Stimulated activated CD4-positive, alpha-beta T cell treated with anti-CD3 and anti-CD28 coated beads, TNF-alpha, amount 100 ng/mL, for 48 hours (primary cell): ENCODE measurements around the gene CGB3.

Experiments
- DNase-seq, 3 donors: peaks; one replicate each; pipeline ENCODE4 v3.0.0-alpha.2; 2020; ENCODE audit warnings: low read depth in 3 of 3

Gene CGB3

DNA sequence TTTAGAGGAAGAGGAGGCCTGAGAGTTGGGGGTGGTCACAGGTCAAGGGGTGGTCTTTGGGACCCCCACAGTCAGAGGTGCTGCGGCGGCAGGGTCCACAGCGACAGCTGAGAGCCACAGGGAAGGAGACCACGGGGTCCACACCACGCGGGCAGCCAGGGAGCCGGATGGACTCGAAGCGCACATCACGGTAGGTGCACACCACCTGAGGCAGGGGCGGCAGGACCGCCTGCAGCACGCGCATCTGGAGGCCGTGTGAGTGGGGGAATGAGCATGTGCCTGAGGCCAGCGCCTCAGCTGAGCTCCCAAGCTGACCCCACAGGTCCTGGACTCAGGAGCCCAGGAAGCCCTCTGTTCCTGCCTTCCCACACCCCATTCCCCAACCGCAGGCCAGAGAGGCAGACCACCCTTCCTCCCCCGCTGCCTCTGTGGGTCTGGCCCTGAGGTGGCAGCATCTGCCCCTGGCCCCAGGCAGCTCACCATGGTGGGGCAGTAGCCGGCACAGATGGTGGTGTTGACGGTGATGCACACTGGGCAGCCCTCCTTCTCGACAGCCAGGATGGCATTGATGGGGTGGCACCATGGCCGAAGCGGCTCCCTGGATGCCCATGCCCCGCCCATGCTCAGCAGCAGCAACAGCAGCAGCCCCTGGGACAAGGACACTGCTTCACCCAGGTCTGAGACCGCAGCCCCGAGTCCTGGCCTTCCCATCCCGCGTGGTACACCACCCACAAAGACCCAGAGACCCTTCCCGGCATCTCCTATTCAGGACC, 7.9 kb downstream of the CGB3 start:
- no peak for DNase-seq

DNA sequence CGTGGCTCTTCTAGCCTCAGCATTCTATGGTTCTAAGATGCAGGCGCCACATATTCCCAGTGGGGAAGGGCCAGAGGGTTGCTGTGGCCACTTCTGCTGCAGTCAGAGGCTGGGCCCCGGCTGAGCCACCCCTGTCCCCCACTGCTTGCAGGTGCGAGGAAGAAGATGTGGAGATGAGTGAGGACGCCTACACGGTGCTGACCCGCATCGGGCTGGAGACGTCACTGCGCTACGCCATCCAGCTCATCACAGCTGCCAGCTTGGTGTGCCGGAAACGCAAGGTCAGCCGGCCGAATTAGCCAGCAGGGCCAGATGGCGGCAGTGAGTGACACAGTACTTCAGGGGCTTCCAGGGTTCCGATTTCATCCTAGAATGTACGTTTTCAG, 9.3 kb downstream of the CGB3 start:
- DNase-seq = no peak

DNA sequence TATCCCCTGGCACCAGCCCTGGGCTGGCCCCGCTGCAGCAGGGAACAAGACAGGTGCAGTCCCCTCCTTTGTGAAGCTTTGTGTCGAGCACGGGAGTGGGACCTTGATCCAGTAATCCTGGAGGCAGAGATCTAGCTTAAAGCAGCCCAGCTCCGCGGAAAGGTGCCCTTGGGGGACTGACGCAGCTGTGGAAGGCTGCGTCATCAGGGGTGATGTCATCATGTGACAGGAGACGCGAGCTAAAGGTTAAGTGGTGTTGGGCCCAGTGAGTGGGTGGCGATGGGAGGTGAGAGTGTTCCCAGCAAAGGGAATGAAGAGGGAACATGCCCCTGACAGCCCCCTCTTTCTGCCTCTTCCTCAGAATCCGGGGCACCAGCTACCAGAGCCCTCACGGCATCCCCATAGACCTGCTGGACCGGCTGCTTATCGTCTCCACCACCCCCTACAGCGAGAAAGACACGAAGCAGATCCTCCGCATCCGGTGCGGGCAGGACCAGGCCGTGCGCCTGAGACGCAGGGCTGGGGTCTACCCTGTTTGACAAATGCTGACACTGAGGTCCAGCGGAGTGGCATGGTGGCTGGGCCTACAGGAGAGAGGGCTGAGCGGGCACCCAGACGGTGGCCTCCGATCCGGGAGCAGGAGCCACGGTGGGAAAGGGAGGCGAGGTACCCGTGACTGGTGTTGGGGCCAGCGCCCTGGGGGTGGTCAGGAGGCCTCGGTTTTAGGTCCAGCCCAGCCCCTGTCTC, 9.8 kb downstream of the CGB3 start:
- no peak for DNase-seq

DNA sequence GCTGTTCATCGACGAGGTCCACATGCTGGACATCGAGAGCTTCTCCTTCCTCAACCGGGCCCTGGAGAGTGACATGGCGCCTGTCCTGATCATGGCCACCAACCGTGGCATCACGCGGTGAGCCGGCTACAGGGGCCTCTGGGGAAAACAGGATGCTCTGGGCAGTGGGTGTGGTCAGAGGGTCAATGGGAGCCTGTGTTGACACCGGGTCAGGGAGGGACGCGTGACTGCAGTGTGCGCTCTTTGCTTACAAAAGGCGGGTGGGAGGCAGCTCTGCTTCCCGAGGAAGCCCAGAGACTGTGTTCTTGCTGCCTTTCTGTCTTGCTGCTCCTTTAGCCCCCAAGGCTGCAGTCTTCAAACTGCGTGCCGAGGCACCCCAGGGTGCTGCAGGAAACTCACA, 12.9 kb downstream of the CGB3 start:
- no peak for DNase-seq

DNA sequence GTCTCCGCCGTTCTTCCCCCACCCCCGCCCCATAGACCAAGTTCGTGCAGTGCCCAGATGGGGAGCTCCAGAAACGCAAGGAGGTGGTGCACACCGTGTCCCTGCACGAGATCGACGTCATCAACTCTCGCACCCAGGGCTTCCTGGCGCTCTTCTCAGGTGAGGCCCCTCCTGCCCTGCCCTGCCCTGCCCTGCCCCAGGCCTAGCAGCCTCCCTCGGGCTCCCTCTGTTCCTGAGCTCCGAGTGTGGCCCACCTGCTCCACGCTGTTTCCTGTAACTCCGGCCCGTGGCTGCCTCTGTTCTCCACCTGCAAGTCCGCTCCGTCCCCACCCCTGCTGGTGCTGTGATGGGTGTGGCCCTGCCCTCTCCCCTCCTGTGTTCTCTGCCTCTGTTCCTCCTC, 13.7 kb downstream of the CGB3 start:
- DNase-seq = no peak

- no peak for DNase-seq
Measured at GRCh38 chr19:49009828-49010227, 14.3 kb downstream of the CGB3 start.

GRCh38 chr19:49006905-49007304, 17.2 kb downstream of the CGB3 start:
- no peak for DNase-seq

DNA sequence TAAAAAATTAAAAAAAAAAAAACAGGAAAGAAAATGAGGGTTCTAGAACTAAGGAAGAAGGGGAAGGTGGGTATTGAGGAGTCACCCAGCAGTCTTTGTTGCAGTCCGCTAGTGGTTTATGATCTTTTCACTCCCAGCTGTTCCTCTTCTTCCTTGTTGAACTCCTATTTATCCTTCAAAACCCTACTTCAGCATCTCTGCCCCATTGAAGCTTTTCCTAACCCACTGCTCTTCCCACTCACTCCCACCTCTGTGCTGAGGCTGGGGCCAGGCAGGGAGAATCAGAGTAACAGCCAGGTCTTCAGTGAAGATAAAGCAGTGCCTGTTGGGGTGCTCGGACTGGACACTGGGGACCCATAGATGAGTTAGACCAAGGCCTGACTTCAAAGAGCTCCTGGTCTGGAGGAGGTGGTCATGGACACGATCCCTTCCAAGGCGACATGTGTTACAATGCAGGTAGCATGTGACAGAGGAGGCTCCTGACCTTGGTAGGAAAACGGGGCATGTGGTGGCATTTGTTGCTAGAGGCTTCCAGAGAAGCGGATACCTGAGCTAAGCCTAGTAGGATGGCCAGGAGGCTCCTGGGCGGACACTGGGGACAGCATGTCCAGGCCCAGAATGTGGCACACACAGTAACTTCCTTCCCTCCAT, 19.0 kb downstream of the CGB3 start:
- no peak for DNase-seq

DNA sequence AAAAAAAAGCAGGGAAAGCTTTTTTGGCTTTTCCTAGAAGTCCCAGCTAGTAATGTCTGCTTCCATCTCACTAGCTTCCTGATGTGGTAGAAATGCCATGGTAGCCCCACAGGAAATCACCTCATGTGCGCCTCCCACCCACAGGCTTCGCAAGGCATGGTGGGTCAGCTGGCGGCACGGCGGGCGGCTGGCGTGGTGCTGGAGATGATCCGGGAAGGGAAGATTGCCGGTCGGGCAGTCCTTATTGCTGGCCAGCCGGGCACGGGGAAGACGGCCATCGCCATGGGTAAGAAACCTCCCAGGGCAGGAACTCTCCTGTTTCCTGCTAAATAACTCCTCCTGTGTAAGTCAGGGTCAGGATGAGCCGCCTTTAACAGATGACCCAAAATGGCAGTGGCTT, 20.0 kb downstream of the CGB3 start:
- no peak for DNase-seq

- peak; percentile 38 to 72 (median 47) for DNase-seq
Measured at GRCh38 chr19:48999481-49000325, 24.4 kb downstream of the CGB3 start.

DNA sequence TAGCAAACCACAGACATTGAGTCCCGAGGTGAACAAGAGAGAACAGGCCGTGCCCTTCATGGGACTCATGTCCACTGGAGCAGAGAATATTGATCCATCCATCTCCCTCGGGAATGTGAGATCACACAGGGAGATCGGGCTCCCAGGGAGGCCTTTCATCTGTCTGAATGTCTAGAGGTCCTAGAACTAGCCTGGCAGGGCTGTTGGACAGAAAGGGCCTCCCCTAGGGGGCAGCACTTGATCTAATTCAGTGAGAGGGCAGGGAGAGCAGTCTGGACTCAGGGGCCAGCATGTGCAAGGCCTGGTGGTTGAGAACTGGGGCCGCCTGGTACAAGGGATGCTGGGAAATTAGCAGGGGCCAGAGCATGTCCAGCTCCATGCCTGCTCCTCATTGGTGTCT, 26.2 kb downstream of the CGB3 start:
- DNase-seq = peak in 1 of 3 donors; percentile 59

- DNase-seq = no peak
Measured at GRCh38 chr19:48994035-48994386, 30.1 kb downstream of the CGB3 start.

DNA sequence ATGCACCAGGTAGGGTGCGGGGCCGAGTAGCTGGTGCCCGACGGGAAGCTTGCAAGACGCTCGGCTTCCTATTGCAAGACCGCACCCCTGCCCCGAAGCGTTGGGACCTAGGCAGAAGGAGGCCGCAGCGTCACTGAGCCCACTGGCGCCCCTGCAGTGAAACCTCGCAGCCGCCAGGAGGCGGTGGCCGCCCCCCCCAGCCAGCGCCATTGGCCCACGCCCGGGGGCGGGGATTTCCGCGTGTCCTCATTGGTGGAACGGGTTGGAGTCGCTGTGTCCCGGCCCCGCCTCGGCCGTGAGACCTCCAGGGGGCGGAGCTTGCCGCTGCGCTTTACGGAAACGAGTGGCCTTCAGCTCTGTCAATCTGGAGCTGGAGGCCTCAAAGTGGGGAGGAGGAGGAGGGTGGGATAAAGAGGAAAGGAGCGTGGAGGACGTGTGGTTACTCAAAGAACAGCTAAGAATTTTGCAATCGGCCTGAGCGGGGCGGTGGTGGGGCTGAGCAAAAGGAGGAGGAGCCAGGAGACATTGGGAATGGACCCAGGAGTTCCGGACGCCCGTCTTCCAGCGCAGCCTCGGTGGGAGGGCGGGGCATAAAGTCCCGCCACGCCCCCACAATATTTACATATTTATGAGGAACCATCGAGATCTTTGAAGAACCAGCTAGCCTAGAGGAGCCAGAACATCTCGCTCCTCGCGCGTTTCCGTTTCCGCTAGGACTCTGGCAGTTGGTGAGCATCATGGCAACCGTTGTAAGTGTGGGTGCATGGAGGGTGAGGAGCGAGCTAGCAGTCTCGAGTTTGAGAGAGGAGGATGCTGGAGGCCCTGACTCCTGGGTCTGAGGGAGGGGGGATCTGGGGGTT, 30.7 kb downstream of the CGB3 start, which contains the start of the genes GYS1 and RUVBL2:
Gene GYS1 (minus strand): TSS at position 135 of the 860 bp plus-strand sequence. CDS start 197 bp downstream, outside the sequence.
Gene RUVBL2 (plus strand): TSS at position 713 of the 860 bp plus-strand sequence. CDS start 25 bp downstream, at position 738.
- DNase-seq = peak; percentile 98 to 99 (median 99)

- no peak for DNase-seq
Measured at GRCh38 chr19:48992581-48993174, 31.5 kb downstream of the CGB3 start.

GRCh38 chr19:48991873-48992580, 32.1 kb downstream of the CGB3 start:
- DNase-seq = no peak

DNA sequence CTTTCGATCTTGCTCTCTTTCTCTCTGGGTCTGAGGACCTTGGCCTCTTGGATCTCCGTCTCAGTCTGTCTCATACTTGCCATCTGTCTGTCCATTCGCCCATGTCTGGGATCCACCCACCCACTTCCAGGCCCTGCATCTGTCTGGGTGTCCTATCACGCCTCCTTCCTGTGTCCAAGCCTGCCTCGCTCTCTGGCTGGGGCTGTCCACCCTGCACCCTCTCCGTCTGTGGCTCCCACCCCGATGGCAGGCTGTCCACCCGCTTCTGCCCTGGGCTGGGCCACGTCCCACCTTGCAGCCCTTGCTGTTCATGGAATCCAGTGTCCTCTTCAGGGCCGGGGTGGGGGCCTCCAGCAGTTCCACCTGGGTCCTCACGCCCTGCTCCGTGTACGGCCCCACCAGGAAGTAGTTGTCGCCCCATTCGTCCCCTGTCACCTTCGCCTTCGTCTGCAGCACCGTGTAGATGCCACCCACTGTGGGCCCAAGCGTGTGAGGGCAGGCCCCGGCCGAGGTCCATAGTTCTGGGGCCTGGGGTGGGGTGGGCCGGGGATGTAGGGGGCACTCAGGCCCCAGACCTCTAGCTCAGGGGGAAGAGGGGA, 33.0 kb downstream of the CGB3 start:
- DNase-seq = no peak

DNA sequence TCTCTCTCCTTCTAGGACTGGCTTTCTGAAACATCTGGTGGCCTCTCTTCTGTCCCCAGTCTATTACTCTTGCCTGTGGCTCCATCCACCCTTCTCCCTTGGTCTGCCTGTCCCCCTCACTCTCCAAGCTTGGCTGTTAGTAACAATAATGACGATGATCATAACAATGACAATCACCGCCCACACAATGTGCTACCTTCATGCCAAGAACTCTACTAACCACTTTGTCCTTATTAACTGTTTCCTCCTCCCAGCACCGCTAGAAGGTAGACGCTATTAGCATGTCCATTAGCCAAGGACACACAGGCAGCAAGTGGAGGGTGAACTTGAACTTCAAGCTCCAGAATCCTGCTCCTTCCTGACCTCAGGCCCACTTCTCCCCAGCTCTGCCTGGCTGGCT, 33.7 kb downstream of the CGB3 start:
- DNase-seq = no peak

DNA sequence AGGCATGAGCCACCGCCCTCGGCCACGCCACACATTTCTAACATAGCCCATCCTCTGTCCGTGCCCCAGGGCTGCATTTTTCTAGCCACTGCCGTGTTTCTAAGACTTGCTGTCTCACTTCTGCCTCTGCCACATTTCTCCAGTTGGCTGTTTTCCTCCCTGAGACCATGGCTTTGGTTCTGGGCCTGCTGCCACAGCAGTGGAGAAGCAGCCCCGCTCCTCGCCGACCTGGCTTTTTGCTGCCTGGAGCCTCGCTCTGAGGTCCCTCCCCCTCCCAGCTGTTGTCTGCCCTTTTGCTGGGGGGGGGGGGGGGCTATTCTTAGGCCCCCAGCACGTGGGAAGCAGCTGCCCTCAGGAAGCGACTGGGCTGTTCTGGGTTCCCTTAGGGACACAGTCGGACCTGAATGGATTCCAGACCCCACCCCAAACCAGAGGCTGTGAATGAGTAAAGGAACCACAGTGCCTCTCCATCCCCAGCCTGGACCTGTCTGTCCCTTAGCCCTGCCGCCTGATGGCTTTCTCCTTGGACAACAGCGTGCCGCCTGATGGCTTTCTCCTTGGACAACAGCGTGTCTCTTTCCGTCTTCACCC, 34.3 kb downstream of the CGB3 start:
- no peak for DNase-seq

DNA sequence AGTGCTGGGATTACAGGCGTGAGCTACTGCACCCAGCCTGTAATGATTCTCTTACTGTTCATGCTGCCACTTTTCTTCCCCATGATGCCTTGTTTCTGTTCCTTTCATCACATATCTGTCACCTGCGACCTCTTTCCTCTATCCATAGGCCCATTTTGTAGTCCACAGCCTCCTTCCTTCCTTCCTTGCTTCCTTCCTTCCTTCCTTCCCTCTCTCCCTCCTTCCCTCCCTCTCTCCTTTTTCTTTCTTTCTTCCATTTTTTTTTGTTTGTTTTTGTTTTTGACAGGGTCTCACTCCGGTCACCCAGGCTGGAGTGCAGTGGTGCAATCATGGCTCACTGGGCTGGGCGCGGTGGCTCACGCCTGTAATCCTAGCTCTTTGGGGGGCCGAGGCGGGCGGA, 35.3 kb downstream of the CGB3 start:
- DNase-seq = no peak
